HL-60/S4 (cell line): ENCODE measurements around the gene FBLN2.

ENCODE experiments used
- in situ Hi-C: fragments of 300-500 bp; cut with MboI; formaldehyde crosslinking; loops from 2 replicates; pipeline ENCODE4 v1.14.3; 2022; ENCODE audit warnings: low sequenced_read_pairs

The FBLN2 gene

DNA sequence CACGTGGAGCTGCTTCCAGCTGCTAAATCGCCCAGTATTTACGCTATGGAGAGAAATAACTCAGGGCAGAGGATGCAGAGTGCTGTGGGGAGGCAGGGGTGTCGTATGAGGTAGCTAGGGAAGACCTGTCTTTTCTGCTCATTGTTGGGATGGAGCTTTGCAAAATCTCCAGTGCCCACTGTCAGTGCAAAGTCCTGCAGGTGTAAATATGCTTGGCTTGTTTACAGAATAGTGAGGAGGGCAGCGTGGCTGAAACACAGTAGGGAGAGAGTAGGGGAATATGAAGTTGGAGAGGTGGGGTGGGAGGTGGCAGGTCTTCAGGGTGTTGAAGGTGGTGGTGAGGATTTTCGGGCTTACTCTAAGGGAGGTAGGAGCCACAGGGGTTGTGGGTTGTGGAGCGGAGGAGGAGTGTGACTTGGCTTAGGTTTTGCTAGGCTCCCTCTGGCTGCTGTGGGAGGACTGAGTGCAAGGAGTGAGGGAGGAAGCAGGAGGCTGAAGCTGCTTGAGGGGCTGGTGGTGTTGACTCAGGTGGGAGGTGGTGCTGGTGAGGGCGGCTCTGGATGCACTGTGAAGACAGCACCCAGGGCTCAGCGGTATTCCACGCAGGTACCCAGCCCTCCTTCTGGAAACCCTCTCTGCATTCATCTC lies 125.7 kb downstream of the FBLN2 start:
- in situ Hi-C loops, result no loop called here

DNA sequence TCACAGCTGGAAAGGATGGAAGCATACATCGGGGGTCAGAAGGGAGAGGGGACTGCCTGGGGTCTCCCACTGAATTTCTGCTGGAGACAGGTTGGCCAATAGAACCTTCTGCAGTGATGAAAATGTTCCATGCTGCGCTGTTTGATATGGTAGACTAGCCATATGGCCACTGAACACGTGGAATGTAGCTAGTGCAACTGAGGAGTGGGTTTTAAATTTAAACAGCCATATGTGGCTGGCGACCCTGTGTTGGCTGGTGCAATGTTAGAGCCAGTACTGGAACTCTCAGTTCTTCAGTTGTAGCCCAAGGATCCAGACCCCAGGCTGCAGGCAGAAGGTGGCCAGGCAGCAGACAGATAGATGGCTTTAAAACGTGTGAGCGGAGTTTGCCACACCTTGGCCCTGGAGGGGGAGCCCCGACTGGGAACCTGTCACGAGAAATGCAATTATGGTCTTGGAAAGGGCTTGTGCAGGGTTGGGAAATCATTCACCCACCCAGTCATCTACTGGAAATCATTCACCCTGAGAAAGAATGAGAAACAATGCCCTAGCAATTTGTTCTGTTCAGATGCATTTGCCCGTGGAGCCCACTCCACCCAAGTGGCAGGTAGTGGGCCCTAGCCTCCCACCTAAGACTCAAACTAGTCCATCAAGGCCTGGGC lies 127.6 kb downstream of the FBLN2 start:
- in situ Hi-C loops, result no loop called here

DNA sequence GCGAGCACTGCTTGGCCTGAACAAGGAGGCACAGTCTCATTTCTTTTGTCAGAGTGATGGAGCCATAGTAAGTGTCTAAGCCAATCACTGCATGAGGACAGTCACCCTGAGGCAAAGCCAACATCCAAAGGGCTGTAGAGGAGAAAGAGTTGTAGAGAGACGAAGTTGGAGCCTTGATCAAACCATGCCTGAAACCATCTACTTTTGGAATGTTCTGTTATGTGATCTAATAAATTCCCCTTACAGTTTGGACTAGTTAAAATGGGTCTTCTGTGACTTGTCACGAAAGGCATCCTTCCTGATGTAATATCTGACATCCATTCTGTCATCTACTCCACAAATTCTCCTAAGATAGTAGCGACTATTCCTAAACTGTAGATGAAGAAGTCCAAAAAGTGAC lies 128.3 kb downstream of the FBLN2 start:
- in situ Hi-C loops, result no loop called here

DNA sequence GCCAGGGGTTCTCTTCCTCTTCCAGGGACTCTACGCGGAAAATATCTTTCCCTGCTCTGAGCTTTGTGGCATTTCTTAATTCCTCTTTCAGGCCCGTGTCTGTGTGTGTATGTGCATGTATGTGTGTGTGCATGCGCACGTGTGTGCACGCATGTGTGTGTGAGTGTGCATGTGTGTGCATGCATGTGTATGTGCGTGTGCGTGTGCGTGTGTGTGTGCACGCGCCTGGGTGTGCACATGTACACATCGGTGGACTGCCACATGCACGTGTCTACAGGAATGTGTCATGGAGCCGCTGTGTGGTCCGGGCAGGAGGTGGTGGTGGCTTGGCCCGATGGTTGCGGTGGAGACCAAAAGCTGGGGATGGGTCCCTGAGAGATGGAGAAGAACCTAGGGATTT lies 133.0 kb downstream of the FBLN2 start:
- in situ Hi-C loops, result no loop called here

DNA sequence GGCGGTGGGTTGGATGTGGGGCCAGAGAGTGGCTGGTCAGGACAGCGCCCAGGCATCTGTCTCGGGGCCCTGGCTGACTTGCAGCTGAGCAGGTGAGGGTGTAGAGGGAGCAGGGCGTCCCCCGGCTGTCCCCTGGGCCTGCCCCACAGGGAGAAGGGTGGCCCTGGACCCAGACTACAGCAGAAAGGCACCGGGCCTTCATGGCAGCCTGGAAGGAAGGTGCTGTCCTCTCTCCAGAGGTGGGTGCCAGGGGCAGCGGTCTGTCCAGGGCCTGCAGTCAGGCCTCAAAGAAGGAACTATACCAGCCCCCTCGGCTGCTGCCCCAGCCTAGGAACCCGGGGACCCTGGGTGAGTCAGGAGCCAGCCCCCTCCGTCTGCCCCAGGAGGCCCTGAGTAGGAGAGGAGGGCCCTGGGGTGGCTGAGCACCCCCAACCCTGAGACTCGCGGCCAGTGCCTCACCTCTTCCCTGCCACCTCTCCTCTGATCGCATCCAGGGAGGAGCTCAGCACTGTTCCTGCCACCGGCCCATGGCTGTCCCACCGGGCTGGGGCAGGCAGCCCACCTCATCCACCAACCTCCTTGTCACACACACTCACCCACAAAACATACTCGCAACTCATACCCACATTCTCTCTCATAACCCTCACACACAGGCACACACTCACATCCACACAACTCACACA lies 133.5 kb downstream of the FBLN2 start:
- in situ Hi-C loops, result no loop called here

DNA sequence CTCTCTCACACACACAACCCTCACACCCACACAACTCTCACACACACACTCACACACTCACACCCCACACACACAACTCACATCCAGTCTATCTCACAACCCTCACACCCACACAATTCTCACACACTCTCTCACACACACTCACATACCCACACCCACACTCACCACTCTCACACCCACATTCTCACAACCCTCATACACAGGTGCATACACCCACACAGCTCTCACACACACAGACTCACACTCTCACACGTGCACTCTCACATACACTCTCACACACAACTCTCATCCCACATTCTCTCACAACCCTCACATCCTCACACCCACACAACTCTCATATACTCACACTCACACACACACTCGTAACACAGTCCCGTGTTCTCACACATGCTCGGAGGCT lies 134.4 kb downstream of the FBLN2 start:
- in situ Hi-C loops, result no loop called here

DNA sequence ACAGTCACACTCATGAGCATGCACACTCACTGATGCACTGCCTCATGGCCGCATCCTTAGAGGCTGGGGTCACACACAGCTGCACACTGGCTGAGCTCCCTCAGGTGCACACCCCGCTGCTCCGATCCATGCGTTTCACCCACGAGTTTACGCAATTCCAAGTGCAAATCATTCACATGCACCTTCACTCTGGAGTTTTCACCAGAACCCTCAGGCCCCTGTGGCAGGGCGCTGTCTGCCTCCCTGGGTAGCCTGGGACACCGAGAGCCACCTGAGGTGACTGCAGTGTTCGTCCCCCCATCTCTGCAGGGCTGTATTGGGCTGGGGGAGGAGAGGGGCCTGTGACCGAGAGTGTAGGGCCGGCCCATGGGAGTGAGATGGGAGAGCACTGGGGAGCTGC lies 134.8 kb downstream of the FBLN2 start:
- in situ Hi-C loops, result no loop called here

DNA sequence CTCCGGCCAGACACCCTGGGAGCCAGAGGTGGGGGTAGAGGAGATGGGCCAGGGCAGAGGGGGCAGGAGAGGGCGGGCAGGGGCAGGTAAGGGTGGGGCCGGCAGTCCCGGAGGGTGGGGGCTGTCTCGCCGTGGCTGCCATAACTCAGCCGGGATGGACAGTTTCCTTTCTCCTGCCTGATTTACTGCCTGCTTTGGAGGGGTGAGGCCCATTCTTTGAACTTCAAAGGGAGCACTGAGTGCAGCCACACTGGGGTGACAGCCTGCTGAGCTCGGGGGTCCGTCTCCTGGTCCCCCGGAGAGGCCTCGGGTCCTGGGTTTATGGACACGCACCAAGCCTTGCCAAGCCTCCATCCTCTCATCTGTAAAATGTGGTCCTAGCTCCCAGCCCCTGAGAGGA lies 135.4 kb downstream of the FBLN2 start:
- in situ Hi-C loops, result no loop called here

DNA sequence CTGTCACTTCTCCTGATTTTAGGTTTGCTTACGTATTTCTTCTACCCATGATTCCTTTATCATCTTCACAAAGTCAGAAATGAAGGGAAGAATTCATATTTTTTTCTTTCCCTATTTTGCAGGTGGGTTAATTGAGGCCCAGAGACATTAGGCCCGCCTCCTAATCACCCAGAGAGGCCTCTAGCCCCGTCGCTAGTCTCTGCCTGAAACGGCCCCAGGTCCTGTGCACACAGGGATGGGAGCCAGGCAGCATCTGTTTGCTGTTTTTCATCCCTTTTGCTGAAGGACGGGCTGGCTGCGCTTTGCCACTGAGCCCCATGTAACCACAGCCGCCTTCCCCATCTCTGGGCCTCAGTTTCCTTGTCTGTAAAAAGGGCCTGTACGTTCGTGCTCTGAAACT lies 135.9 kb downstream of the FBLN2 start:
- in situ Hi-C loops, result no loop called here

DNA sequence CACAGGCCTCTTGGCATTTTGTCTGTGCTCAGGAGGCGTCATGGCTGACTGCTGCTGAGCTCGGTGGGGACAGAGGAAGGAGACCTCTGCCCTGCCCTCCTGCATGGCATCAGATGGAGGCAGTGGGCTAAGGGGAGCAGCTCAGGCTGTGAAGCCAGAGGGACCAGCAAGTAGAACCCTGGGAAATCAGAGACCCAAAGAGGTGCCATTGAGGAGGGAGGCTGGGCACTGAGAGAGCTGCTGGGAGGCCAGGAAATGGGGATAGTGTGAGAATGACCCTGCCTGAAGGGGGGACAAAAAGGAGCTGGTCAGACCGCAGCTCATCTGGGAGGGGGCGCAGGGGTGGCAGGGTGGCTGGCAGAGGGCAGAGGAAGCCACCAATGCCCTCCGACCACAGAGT lies 136.8 kb downstream of the FBLN2 start:
- in situ Hi-C loops, result no loop called here

DNA sequence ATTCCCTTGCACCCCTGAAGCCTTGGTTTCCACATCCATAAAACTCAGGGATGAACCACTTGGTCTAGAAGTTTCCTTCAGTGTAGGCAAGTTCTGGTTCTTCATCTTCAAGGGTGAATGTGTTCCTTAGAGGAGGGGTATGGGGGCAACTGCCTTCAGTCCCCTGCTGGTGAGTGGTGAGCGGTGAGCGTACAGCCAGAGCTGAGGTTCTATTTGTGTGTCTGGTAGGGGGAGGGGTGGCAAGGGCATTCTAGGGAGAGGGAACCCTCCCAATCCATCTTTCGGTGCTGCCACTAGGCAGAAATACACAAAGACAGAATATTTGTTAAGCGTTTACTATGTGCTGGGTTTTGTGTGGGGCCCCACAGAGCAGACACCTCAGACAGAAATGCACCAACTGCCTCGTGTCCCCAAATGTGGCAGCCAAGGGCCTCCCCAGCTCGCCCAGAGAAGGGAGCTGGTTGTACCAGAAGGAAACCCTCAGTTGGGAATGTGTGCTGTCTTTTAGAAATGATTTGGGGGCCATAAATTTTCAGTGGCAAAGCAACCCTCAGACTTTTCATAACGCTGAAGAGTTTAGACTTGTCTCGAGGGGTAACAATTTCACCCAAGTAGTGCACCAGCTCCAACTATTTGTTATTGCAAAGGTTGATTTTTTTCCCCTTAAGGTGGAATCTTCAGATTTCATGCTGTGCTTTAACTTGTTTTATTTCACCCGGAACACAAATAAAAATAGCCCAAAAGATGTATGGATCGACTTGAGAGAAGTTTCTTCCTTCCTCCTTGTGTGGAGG lies 137.6 kb downstream of the FBLN2 start:
- in situ Hi-C loops, result no loop called here

DNA sequence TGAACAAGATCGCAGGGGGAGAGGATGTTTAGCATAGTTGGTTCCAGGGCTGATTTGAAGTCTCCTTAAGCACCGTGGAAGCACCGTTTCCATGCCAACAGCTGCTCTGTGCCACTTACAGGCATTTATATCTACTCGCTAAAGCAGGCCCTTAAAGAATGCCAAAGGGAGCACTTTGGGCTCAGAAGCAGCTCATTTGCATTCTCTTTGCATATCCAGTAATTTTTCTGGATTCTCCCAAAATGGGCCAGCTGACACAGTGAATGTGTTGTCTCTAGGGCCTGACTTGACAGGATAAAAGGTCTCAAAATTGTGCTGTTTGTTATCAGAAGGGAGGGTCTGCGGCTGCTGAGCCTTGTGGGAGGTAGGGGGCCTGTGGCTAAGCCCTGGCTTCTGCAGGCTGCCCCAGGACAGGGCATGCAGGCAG lies 138.6 kb downstream of the FBLN2 start:
- in situ Hi-C loops, result no loop called here
